IMR-90 (cell line): ENCODE results near the gene EIF2AK2. TPM values are rescaled to one million over a fixed set of nuclear protein-coding genes. Genes with fewer than 3 reads are reported as not detected.

Source experiments
- ATAC-seq: fragments of 200-7000 bp; cut with Tn5 transposase; 2 replicates; pipeline ENCODE4 v1.9.1; 2020; ENCODE audit warnings: low read depth, mild to moderate bottlenecking, moderate library complexity
- BruUV-seq: library from RNA; stranded (reverse); fragments of 400-500 nt; replicated peaks from 2 replicates; lab custom pipeline; 2021; lab: Mats Ljungman, UMichigan
- CTCF ChIA-PET: fragments of 300-600 bp; formaldehyde crosslinking; extraction: SDS; loops from one replicate; lab custom pipeline; 2021; ENCODE audit warnings: antibody characterized with exemption; lab: Yijun Ruan, JAX
- POLR2A ChIA-PET: fragments of 300-600 bp; sonication (Branson Sonifier 250); formaldehyde crosslinking; loops from one replicate; lab custom pipeline; 2022; ENCODE audit warnings: antibody characterized with exemption; ENCODE audit not compliant: unreplicated experiment; lab: Charles Lee
- DNase-seq: peaks from one replicate; pipeline ENCODE4 v3.0.0; 2013
- H2AFZ ChIP-seq: replicated peaks from 2 replicates; pipeline ENCODE3; 2013; ENCODE audit warnings: low read length, mild to moderate bottlenecking; ENCODE audit not compliant: poor library complexity
- H2AK5ac ChIP-seq: 2 replicates; pipeline ENCODE4 v1.6.1; 2013; ENCODE audit warnings: low read depth, low read length, inconsistent platforms
- H2AK9ac ChIP-seq: replicated peaks from 2 replicates; pipeline ENCODE3; 2013; ENCODE audit warnings: mild to moderate bottlenecking, low read depth, low read length, moderate library complexity; ENCODE audit not compliant: poor library complexity
- H2BK120ac ChIP-seq: 2 replicates; pipeline ENCODE4 v1.6.1; 2013; ENCODE audit warnings: low read depth, low read length, inconsistent platforms
- H2BK15ac ChIP-seq: 3 replicates; pipeline ENCODE4 v1.6.1; 2013; ENCODE audit warnings: low read depth, low read length, inconsistent platforms
- H2BK20ac ChIP-seq: 2 replicates; pipeline ENCODE4 v1.6.1; 2013; ENCODE audit warnings: low read depth, mild to moderate bottlenecking, inconsistent platforms, low read length, moderate library complexity
- H2BK5ac ChIP-seq: 2 replicates; pipeline ENCODE4 v1.6.1; 2013; ENCODE audit warnings: mild to moderate bottlenecking, low read depth, low read length, inconsistent platforms; ENCODE audit not compliant: poor library complexity, severe bottlenecking
- H3K14ac ChIP-seq: replicated peaks from 2 replicates; pipeline ENCODE4 v1.6.1; 2013; ENCODE audit warnings: low read depth, low read length, inconsistent platforms
- H3K18ac ChIP-seq: 2 replicates; pipeline ENCODE4 v1.6.1; 2013; ENCODE audit warnings: low read depth, low read length, control low read depth
- H3K23ac ChIP-seq: 2 replicates; pipeline ENCODE4 v1.6.1; 2013; ENCODE audit warnings: low read depth, low read length, inconsistent platforms
- H3K27ac ChIP-seq: 2 replicates; pipeline ENCODE4 v1.5.1; 2013; ENCODE audit warnings: mild to moderate bottlenecking, control low read depth, low read length; ENCODE audit not compliant: insufficient read depth
- H3K27me3 ChIP-seq: 2 replicates; pipeline ENCODE4 v1.6.1; 2013; ENCODE audit warnings: low read length; ENCODE audit not compliant: control insufficient read depth, insufficient read depth
- H3K36me3 ChIP-seq: 2 replicates; pipeline ENCODE4 v1.6.1; 2013; ENCODE audit warnings: low read length, mixed read lengths; ENCODE audit not compliant: control insufficient read depth, insufficient read depth
- H3K4ac ChIP-seq: 2 replicates; pipeline ENCODE4 v1.6.1; 2013; ENCODE audit warnings: low read depth, low read length, inconsistent platforms
- H3K4me1 ChIP-seq: 2 replicates; pipeline ENCODE4 v1.6.1; 2013; ENCODE audit warnings: low read length, mixed read lengths; ENCODE audit not compliant: control insufficient read depth, insufficient read depth
- H3K4me2 ChIP-seq: 2 replicates; pipeline ENCODE4 v1.6.1; 2013; ENCODE audit warnings: low read depth, mild to moderate bottlenecking, control low read depth, low read length, moderate library complexity
- H3K4me3 ChIP-seq: 2 replicates; pipeline ENCODE4 v1.5.1; 2013; ENCODE audit warnings: low read depth, mild to moderate bottlenecking, control low read depth, low read length, moderate library complexity; ENCODE audit not compliant: insufficient read depth
- H3K56ac ChIP-seq: 2 replicates; pipeline ENCODE4 v1.6.1; 2013; ENCODE audit warnings: low read length, inconsistent platforms; ENCODE audit not compliant: insufficient read depth; ENCODE audit errors: extremely low read depth
- H3K79me1 ChIP-seq, 2 experiments: 2 replicates each; pipeline ENCODE4 v1.6.1; 2013; ENCODE audit warnings: low read length in 2 of 2, inconsistent platforms in 1 of 2, low read depth in 1 of 2
- H3K9ac ChIP-seq: 2 replicates; pipeline ENCODE4 v1.6.1; 2013; ENCODE audit warnings: low read depth, low read length, control low read depth
- H3K9me1 ChIP-seq: 2 replicates; pipeline ENCODE4 v1.6.1; 2013; ENCODE audit warnings: low read length, inconsistent platforms; ENCODE audit not compliant: insufficient read depth
- H3K9me3 ChIP-seq: 2 replicates; pipeline ENCODE4 v1.6.1; 2013; ENCODE audit warnings: low read length; ENCODE audit not compliant: control insufficient read depth, insufficient read depth
- H4K20me1 ChIP-seq: 2 replicates; pipeline ENCODE4 v1.6.1; 2013; ENCODE audit warnings: low read length, inconsistent platforms; ENCODE audit not compliant: insufficient read depth
- H4K5ac ChIP-seq: 2 replicates; pipeline ENCODE4 v1.6.1; 2013; ENCODE audit warnings: mild to moderate bottlenecking, low read depth, low read length, control low read depth
- H4K8ac ChIP-seq, 2 experiments: 2 replicates each; pipeline ENCODE4 v1.6.1; 2013; ENCODE audit warnings: low read depth in 2 of 2, low read length in 2 of 2, control low read depth in 1 of 2, inconsistent platforms in 1 of 2
- H4K91ac ChIP-seq: 2 replicates; pipeline ENCODE4 v1.6.1; 2013; ENCODE audit warnings: low read depth, low read length, inconsistent platforms; ENCODE audit not compliant: insufficient read depth
- BHLHE40 ChIP-seq: fragments of 150-350 bp; IDR thresholded peaks from 2 replicates; pipeline ENCODE4 v1.6.1; 2016; ENCODE audit warnings: mild to moderate bottlenecking, low read depth, low read length
- CEBPB ChIP-seq: IDR thresholded peaks from 2 replicates; pipeline ENCODE4 v1.6.1; 2012; ENCODE audit warnings: low read depth, low read length, improper control_type of control experiment
- CHD1 ChIP-seq: IDR thresholded peaks from 2 replicates; pipeline ENCODE4 v1.6.1; 2012; ENCODE audit warnings: low read depth, low read length, improper control_type of control experiment
- MAFK ChIP-seq: IDR thresholded peaks from 2 replicates; pipeline ENCODE4 v1.6.1; 2012; ENCODE audit warnings: low read depth, low read length, improper control_type of control experiment
- MAZ ChIP-seq: IDR thresholded peaks from 2 replicates; pipeline ENCODE4 v1.6.1; 2012; ENCODE audit warnings: low read depth, mild to moderate bottlenecking, low read length, improper control_type of control experiment, moderate library complexity, borderline replicate concordance
- NFE2L2 ChIP-seq: fragments of 150-350 bp; IDR thresholded peaks from 2 replicates; pipeline ENCODE4 v1.6.1; 2016; ENCODE audit warnings: low read depth, mild to moderate bottlenecking, low read length
- RAD21 ChIP-seq: IDR thresholded peaks from 2 replicates; pipeline ENCODE4 v1.6.1; 2012; ENCODE audit warnings: low read length, improper control_type of control experiment
- RCOR1 ChIP-seq: IDR thresholded peaks from 2 replicates; pipeline ENCODE4 v1.6.1; 2012; ENCODE audit warnings: mild to moderate bottlenecking, low read length, improper control_type of control experiment; ENCODE audit not compliant: insufficient replicate concordance
- SMC3 ChIP-seq: fragments of 150-350 bp; IDR thresholded peaks from 2 replicates; pipeline ENCODE4 v1.6.1; 2016; ENCODE audit warnings: low read depth, mild to moderate bottlenecking, antibody characterized with exemption, low read length, moderate library complexity
- WGBS, 2 experiments: methylation state at CpG; one replicate each; pipeline versions ENCODE4 v1.1.5 to v1.1.7; 2013; ENCODE audit warnings: missing lambda C conversion rate in 2 of 2; ENCODE audit not compliant: insufficient read length in 1 of 2; ENCODE audit errors: extremely low coverage in 2 of 2; 5-methylcytosine and 5-hydroxymethylcytosine counted together
- dilution Hi-C: fragments of 300-500 bp; cut with HindIII; formaldehyde crosslinking; loops from one replicate; pipeline ENCODE4 v1.14.3; 2018; ENCODE audit warnings: low sequenced_read_pairs; ENCODE audit not compliant: unreplicated experiment
- in situ Hi-C: fragments of 300-500 bp; cut with MboI; formaldehyde crosslinking; loops from 3 replicates; pipeline ENCODE4 v1.14.3; 2019; ENCODE audit warnings: low sequenced_read_pairs, inconsistent platforms, mixed read lengths
- intact Hi-C: fragments of 100-400 bp; cut with micrococcal nuclease; formaldehyde crosslinking; loops from 2 replicates; pipeline ENCODE4 v1.10.0; 2022
- polyA plus RNA-seq, 3 experiments: library from polyadenylated mRNA; depleted of rRNA; stranded (reverse); fragments of >200 nt; gene quantifications; 2 replicates each; pipeline ENCODE4 v1.2.3, GENCODE V29; 2012; ENCODE audit warnings: low replicate concordance in 1 of 3
- total RNA-seq: library from RNA; depleted of rRNA; stranded (reverse); fragments of >200 nt; gene quantifications from 2 replicates; pipeline ENCODE4 v1.2.3, GENCODE V29; 2012
- TF ChIP-seq, protein P1 (sequence below): fragments of 150-350 bp; IDR thresholded peaks from 2 replicates; pipeline ENCODE4 v1.6.1; 2017; ENCODE audit warnings: mild to moderate bottlenecking, antibody characterized with exemption, low read length, low read depth
- TF ChIP-seq, protein P2 (sequence below): fragments of 150-350 bp; IDR thresholded peaks from 2 replicates; pipeline ENCODE4 v1.6.1; 2016; ENCODE audit warnings: low read depth, mild to moderate bottlenecking, low read length, moderate library complexity, borderline replicate concordance
- TF ChIP-seq, protein P3 (sequence below): conservative IDR thresholded peaks from 2 replicates; pipeline ENCODE4 v1.5.1; 2012; ENCODE audit warnings: mild to moderate bottlenecking, low read depth, low read length, improper control_type of control experiment

EIF2AK2 gene
- total and polyA plus RNA-seq, 2 of the 4 experiments (the other 2 are of a cell fraction): 10.2 to 16.8 TPM

DNA sequence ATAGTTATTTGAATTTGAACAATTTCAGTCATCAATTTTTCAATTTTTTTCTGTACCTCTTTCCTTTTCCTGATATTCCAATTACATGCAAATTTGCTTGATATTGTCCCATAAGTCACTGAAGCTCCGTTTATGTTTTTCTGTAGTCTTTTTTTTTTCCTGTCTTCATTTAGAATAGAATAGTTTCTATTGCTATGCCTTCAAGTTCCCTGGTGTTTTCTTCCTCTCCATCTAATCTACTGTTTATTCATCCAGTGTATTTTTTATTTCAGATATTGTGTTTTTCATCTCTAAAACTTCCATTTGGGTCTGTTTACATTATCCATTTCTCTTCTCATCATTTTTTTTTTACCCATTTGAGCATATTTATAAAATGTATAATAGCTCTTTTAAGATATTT is 8.0 kb upstream of the EIF2AK2 start:
- in situ Hi-C loops: loop anchor here (25.0 kb wide), 1 partner anchor 723 kb away; no protein-coding TSS in a partner anchor
- POLR2A ChIA-PET: no interaction called here

More for the DNA sequence above, 8.0 kb upstream of the EIF2AK2 start:
- TF ChIP-seq CEBPB (no peak), SMC3 (no peak), MAFK (no peak), RCOR1 (no peak), CHD1 (no peak), RAD21 (no peak), BHLHE40 (no peak), NFE2L2 (no peak), MAZ (no peak)
- TF ChIP-seq, protein P1, sequence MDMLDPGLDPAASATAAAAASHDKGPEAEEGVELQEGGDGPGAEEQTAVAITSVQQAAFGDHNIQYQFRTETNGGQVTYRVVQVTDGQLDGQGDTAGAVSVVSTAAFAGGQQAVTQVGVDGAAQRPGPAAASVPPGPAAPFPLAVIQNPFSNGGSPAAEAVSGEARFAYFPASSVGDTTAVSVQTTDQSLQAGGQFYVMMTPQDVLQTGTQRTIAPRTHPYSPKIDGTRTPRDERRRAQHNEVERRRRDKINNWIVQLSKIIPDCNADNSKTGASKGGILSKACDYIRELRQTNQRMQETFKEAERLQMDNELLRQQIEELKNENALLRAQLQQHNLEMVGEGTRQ: no peak
- TF ChIP-seq, protein P2, sequence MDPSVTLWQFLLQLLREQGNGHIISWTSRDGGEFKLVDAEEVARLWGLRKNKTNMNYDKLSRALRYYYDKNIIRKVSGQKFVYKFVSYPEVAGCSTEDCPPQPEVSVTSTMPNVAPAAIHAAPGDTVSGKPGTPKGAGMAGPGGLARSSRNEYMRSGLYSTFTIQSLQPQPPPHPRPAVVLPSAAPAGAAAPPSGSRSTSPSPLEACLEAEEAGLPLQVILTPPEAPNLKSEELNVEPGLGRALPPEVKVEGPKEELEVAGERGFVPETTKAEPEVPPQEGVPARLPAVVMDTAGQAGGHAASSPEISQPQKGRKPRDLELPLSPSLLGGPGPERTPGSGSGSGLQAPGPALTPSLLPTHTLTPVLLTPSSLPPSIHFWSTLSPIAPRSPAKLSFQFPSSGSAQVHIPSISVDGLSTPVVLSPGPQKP: no peak
- TF ChIP-seq, protein P3, sequence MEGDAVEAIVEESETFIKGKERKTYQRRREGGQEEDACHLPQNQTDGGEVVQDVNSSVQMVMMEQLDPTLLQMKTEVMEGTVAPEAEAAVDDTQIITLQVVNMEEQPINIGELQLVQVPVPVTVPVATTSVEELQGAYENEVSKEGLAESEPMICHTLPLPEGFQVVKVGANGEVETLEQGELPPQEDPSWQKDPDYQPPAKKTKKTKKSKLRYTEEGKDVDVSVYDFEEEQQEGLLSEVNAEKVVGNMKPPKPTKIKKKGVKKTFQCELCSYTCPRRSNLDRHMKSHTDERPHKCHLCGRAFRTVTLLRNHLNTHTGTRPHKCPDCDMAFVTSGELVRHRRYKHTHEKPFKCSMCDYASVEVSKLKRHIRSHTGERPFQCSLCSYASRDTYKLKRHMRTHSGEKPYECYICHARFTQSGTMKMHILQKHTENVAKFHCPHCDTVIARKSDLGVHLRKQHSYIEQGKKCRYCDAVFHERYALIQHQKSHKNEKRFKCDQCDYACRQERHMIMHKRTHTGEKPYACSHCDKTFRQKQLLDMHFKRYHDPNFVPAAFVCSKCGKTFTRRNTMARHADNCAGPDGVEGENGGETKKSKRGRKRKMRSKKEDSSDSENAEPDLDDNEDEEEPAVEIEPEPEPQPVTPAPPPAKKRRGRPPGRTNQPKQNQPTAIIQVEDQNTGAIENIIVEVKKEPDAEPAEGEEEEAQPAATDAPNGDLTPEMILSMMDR: no peak
- no peak overlapping the region for H3K56ac ChIP-seq
- H4K91ac ChIP-seq: no peak overlapping the region
- no peak overlapping the region for H3K4me2 ChIP-seq
- H3K4ac ChIP-seq: no peak overlapping the region
- dilution Hi-C loops (no loop called here), intact Hi-C loops (loop anchor here (5.0 to 10.0 kb wide), 3 partner anchors 160 to 730 kb away; partner anchors contain the start of gene PRKD3)
- H3K18ac ChIP-seq: no peak overlapping the region
- no peaks in the 10 kb centered on the region for H3K79me1 ChIP-seq
- no peak overlapping the region for H2BK15ac ChIP-seq
- 0 out of 2 replicates have a peak, but pooled peaks cover 2% of the 10 kb centered on the region for H3K4me1 ChIP-seq
- no peak overlapping the region for H2BK20ac ChIP-seq
- H4K20me1 ChIP-seq: no peaks in the 10 kb centered on the region
- H3K14ac ChIP-seq: no peak overlapping the region
- H3K23ac ChIP-seq: no peak overlapping the region
- no peak overlapping the region for H3K4me3 ChIP-seq
- H3K27me3 ChIP-seq: no peaks in the 10 kb centered on the region
- H3K9me1 ChIP-seq: no peaks in the 10 kb centered on the region
- ATAC-seq: no peak
- H3K27ac ChIP-seq: no peak overlapping the region
- no peak overlapping the region for H2AK9ac ChIP-seq
- H4K8ac ChIP-seq: no peak overlapping the region
- H2BK5ac ChIP-seq: no peak overlapping the region
- H2AK5ac ChIP-seq: no peak overlapping the region
- H3K9ac ChIP-seq: no peak overlapping the region
- DNase-seq: no peak
- 0 out of 2 replicates have a peak, but pooled peaks cover 1% of the 10 kb centered on the region for H3K9me3 ChIP-seq
- H2BK120ac ChIP-seq: no peak overlapping the region
- CTCF ChIA-PET: interaction anchor here (0.8 kb wide), 1 partner anchor 712 kb away, joined by 5 read pairs; no protein-coding TSS in a partner anchor
- H4K5ac ChIP-seq: no peak overlapping the region
- no peak overlapping the region for H2AFZ ChIP-seq
- no peaks in the 10 kb centered on the region for H3K36me3 ChIP-seq
- BruUV-seq: no TSS peak
- no CpG with 5 or more reads among the region's 1 CpG for WGBS, 2 experiments
